ENCODE data around the gene NKAP. TPM values are rescaled to one million over a fixed set of nuclear protein-coding genes. Genes with fewer than 3 reads are reported as not detected.
"Not testable (repeated sequence)": the region's sequence is repeated elsewhere in the genome, so short reads cannot be mapped to it uniquely, and the experiment has no call there.

Gene NKAP
- total RNA-seq, 1 experiment from 2014 or later, result 7.3 TPM

DNA sequence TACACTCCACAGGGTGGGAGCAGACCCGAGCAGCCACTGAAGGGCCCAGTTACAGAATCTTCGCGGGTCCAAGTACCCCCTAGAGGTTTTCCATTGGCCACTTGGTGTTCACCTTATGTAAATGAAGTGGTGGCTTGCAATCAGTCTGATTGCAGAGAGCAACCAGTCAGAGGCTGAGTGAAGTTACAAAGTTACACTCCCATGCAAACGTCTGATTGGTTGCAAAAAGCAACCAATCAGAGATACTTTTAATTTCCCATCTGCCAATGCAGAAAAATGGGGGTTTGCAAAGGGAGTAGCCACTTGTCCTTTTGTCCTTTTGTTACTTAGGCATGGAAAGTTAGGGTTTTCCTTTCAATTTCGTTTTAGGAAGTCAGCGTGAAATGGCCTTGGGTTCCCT, 27.0 kb upstream of the NKAP start:
- H3K36me3 Mint-ChIP-seq (ENCODE audit: insufficient read depth in 1 of 3, low read depth in 3 of 3), result peaks cover 0 to 3% (median 0%) of the 10 kb centered on the region in 3 experiments; a peak in 2 of 7 replicates
- no peak overlapping the region for H2BK12ac ChIP-seq (ENCODE audit: insufficient read length, low read depth, low read length)
- WGBS (ENCODE audit: extremely low coverage, insufficient read length, low lambda C conversion rate), result no CpG with 5 or more reads among the region's 6 CpGs
- H2BK5ac ChIP-seq (ENCODE audit: insufficient read length, low read length), result no peak overlapping the region
- H4K5ac ChIP-seq (ENCODE audit: insufficient read length, low read depth, low read length), result no peak overlapping the region
- no peaks in the 10 kb centered on the region for H4K20me1 ChIP-seq (ENCODE audit: control insufficient read depth, insufficient read depth, insufficient read length)
- H3K9me3 ChIP-seq (ENCODE audit: control insufficient read depth, low read depth, low read length), result peaks cover 24% of the 10 kb centered on the region
- no peak overlapping the region for H4K8ac ChIP-seq (replicated peaks; ENCODE audit: insufficient read length, low read depth, low read length)
- no peak overlapping the region for H3K27ac Mint-ChIP-seq
- no peak overlapping the region for H3K23ac ChIP-seq (ENCODE audit: insufficient read length, low read depth, low read length)
- H3K27me3 Mint-ChIP-seq (ENCODE audit: low read depth), result peaks cover 7% of the 10 kb centered on the region
- H3K4me1 ChIP-seq (ENCODE audit: insufficient read depth, low read length), result no peaks in the 10 kb centered on the region
- H3K79me2 ChIP-seq (ENCODE audit: insufficient read depth, low read length), result no peaks in the 10 kb centered on the region
- no peak overlapping the region for H3K4me2 ChIP-seq (ENCODE audit: insufficient read depth, insufficient read length, low read length)
- no peak overlapping the region for H3K27ac ChIP-seq (ENCODE audit: insufficient read length, low read depth, low read length)
- no peak overlapping the region for H3K14ac ChIP-seq (ENCODE audit: insufficient read depth, low read length)
- H3K23me2 ChIP-seq (ENCODE audit: insufficient read length, low read depth, low read length, poor library complexity, severe bottlenecking), result no peaks in the 10 kb centered on the region
- no peaks in the 10 kb centered on the region; the same call in 1 of the 2 replicates for H3K27me3 ChIP-seq (ENCODE audit: insufficient read depth, low read length)
- no peak overlapping the region for H2BK120ac ChIP-seq (ENCODE audit: low read depth, low read length, poor library complexity, severe bottlenecking)
- H2BK20ac ChIP-seq (ENCODE audit: low read depth, low read length, poor library complexity, severe bottlenecking), result no peak overlapping the region
- no peak overlapping the region for H2BK15ac ChIP-seq (ENCODE audit: low read depth, low read length)
- no peak for TF ChIP-seq CTCF (conservative IDR thresholded peaks at IDR 0.05)
- no peak overlapping the region for H3K9ac ChIP-seq (ENCODE audit: extremely low read depth, insufficient read length, low read length)
- no peak overlapping the region for H3K56ac ChIP-seq (ENCODE audit: insufficient read length, low read depth, low read length)
- H3K4me1 Mint-ChIP-seq, result peaks cover 0 to 3% of the 10 kb centered on the region in 2 experiments; a peak in 1 of 4 replicates
- no peak overlapping the region for H4K91ac ChIP-seq (ENCODE audit: insufficient read length, low read depth, low read length)
- no peak overlapping the region for H3K18ac ChIP-seq (ENCODE audit: insufficient read length, low read depth, low read length)
- DNase-seq, result no peak
- no peak overlapping the region for H2AK5ac ChIP-seq (ENCODE audit: insufficient read length, low read length)
- no peaks in the 10 kb centered on the region for H3K79me1 ChIP-seq (ENCODE audit: insufficient read depth, low read depth, low read length, poor library complexity, severe bottlenecking)
- H3K9me3 Mint-ChIP-seq, result peaks cover 46 to 58% of the 10 kb centered on the region in 2 experiments
- H3K4ac ChIP-seq (ENCODE audit: low read depth, low read length), result no peak overlapping the region
- H3T11ph ChIP-seq (ENCODE audit: low read length), result no peak overlapping the region
- H3K4me3 Mint-ChIP-seq, result no peak overlapping the region
- no peak overlapping the region for H2AFZ ChIP-seq (ENCODE audit: low read length)

GRCh38 chrX:119966837-119967236, 23.3 kb upstream of the NKAP start:
- H2BK20ac ChIP-seq (ENCODE audit: low read depth, low read length, poor library complexity, severe bottlenecking); H3K23ac ChIP-seq (ENCODE audit: insufficient read length, low read depth, low read length); H4K8ac ChIP-seq (replicated peaks; ENCODE audit: insufficient read length, low read depth, low read length); H3T11ph ChIP-seq (ENCODE audit: low read length); H4K20me1 ChIP-seq (ENCODE audit: control insufficient read depth, insufficient read depth, insufficient read length); H3K36me3 Mint-ChIP-seq (ENCODE audit: insufficient read depth in 1 of 3, low read depth in 3 of 3); H2BK120ac ChIP-seq (ENCODE audit: low read depth, low read length, poor library complexity, severe bottlenecking); H3K27me3 ChIP-seq (ENCODE audit: insufficient read depth, low read length); H2AK5ac ChIP-seq (ENCODE audit: insufficient read length, low read length); H2BK5ac ChIP-seq (ENCODE audit: insufficient read length, low read length); DNase-seq; H3K27ac Mint-ChIP-seq; H3K4ac ChIP-seq (ENCODE audit: low read depth, low read length); H2AFZ ChIP-seq (ENCODE audit: low read length); H3K9ac ChIP-seq (ENCODE audit: extremely low read depth, insufficient read length, low read length); H3K79me2 ChIP-seq (ENCODE audit: insufficient read depth, low read length); H3K56ac ChIP-seq (ENCODE audit: insufficient read length, low read depth, low read length); H2BK15ac ChIP-seq (ENCODE audit: low read depth, low read length); H3K79me1 ChIP-seq (ENCODE audit: insufficient read depth, low read depth, low read length, poor library complexity, severe bottlenecking); H4K5ac ChIP-seq (ENCODE audit: insufficient read length, low read depth, low read length); H3K18ac ChIP-seq (ENCODE audit: insufficient read length, low read depth, low read length); H3K4me3 Mint-ChIP-seq; H2BK12ac ChIP-seq (ENCODE audit: insufficient read length, low read depth, low read length); H3K4me1 Mint-ChIP-seq; H3K4me2 ChIP-seq (ENCODE audit: insufficient read depth, insufficient read length, low read length); H3K4me1 ChIP-seq (ENCODE audit: insufficient read depth, low read length); H3K23me2 ChIP-seq (ENCODE audit: insufficient read length, low read depth, low read length, poor library complexity, severe bottlenecking); H3K14ac ChIP-seq (ENCODE audit: insufficient read depth, low read length); H4K91ac ChIP-seq (ENCODE audit: insufficient read length, low read depth, low read length); H3K9me3 ChIP-seq (ENCODE audit: control insufficient read depth, low read depth, low read length); H3K27ac ChIP-seq (ENCODE audit: insufficient read length, low read depth, low read length): not testable (repeated sequence)
- H3K9me3 Mint-ChIP-seq, result peaks cover 47 to 59% of the 10 kb centered on the region in 2 experiments
- peaks cover 17% of the 10 kb centered on the region for H3K27me3 Mint-ChIP-seq (ENCODE audit: low read depth)
- WGBS (ENCODE audit: extremely low coverage, insufficient read length, low lambda C conversion rate), result no CpG with 5 or more reads among the region's 1 CpG

All from H9 (cell line).